Measurements from ENCODE around the gene SP1. TPM values are rescaled to one million over a fixed set of nuclear protein-coding genes. Genes with fewer than 3 reads are reported as not detected.

The SP1 gene
- total and polyA plus RNA-seq, 2 of the 4 experiments (the other 2 are of a cell fraction): 19.7 to 53.6 TPM

DNA sequence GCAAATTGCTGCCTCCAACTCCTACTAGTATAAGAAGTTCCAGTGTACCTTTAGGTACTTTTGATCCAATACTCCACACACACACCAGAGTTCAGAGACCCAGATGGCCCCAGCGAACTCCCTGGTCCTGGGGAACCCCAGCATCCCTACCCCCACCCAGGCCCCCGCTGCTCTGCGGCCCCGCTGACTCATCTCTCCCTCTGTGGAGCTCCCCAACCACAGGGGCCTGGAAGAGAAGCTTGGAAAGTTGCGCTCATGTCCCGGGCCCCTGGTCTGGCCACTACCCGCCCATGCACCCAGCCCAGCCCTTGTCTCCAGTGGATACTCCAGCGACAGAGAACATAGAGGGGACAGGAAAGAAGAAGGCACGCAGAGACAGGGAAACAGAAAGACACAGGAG lies 39.6 kb upstream of the SP1 start:
- H3K23ac ChIP-seq (ENCODE audit: low read depth, low read length): no peak overlapping the region
- no peak overlapping the region for H2BK20ac ChIP-seq (ENCODE audit: low read depth, low read length)
- H3K9me3 ChIP-seq (ENCODE audit: control insufficient read depth, insufficient read depth, low read length): no peaks in the 10 kb centered on the region
- CTCF ChIA-PET: no interaction called here
- no peak overlapping the region for H2BK15ac ChIP-seq (ENCODE audit: low read depth, low read length)
- no peaks in the 10 kb centered on the region for H3K36me3 ChIP-seq (ENCODE audit: control insufficient read depth, insufficient read depth, low read length)
- H3K18ac ChIP-seq (ENCODE audit: low read depth, low read length): no peak overlapping the region
- DNase-seq (no peak), ATAC-seq (ENCODE audit: low read depth) (no peak)
- no peak overlapping the region for H3K27ac ChIP-seq (ENCODE audit: insufficient read depth, low read length)
- no peak overlapping the region for H3K4me2 ChIP-seq (ENCODE audit: low read depth, low read length)
- H3K9ac ChIP-seq (ENCODE audit: low read depth, low read length): no peak overlapping the region
- H3K27me3 ChIP-seq (ENCODE audit: control insufficient read depth, insufficient read depth, low read length): peaks cover 53% of the 10 kb centered on the region
- H3K4me1 ChIP-seq (ENCODE audit: control insufficient read depth, insufficient read depth, low read length): peaks cover 3% of the 10 kb centered on the region; the same call in 1 of the 2 replicates
- H4K8ac ChIP-seq (ENCODE audit: low read depth in 2 of 2, low read length in 2 of 2): no peak overlapping the region
- no peak overlapping the region for H3K56ac ChIP-seq (ENCODE audit: extremely low read depth, insufficient read depth, low read length)
- BruUV-seq (replicated peaks): no TSS peak
- dilution Hi-C loops (cut with HindIII; ENCODE audit: low sequenced_read_pairs, unreplicated experiment): no loop called here
- no peak overlapping the region for H4K5ac ChIP-seq (ENCODE audit: low read depth, low read length)
- no peak overlapping the region for H2AFZ ChIP-seq (replicated peaks; ENCODE audit: low read length, poor library complexity)
- POLR2A ChIA-PET (ENCODE audit: unreplicated experiment): no interaction called here
- H3K4ac ChIP-seq (ENCODE audit: low read depth, low read length): no peak overlapping the region
- H2BK5ac ChIP-seq (ENCODE audit: low read depth, low read length, poor library complexity, severe bottlenecking): no peak overlapping the region
- TF ChIP-seq CTCF (conservative IDR thresholded peaks at IDR 0.05; ENCODE audit: low read depth, low read length): no peak
- TF ChIP-seq NFE2L2 (IDR thresholded peaks at IDR 0.05; ENCODE audit: low read depth, low read length): no peak
- no peak for TF ChIP-seq MAFK (IDR thresholded peaks at IDR 0.05; ENCODE audit: low read depth, low read length)
- no peak for TF ChIP-seq CEBPB (IDR thresholded peaks at IDR 0.05; ENCODE audit: low read depth, low read length)
- no peak for TF ChIP-seq RFX5 (IDR thresholded peaks at IDR 0.05; ENCODE audit: low read depth, low read length)
- TF ChIP-seq RCOR1 (IDR thresholded peaks at IDR 0.05; ENCODE audit: insufficient replicate concordance, low read length): no peak
- no peak for TF ChIP-seq SMC3 (IDR thresholded peaks at IDR 0.05; ENCODE audit: low read depth, low read length)
- TF ChIP-seq ELK1 (IDR thresholded peaks at IDR 0.05; ENCODE audit: borderline replicate concordance, low read depth, low read length): no peak
- no peak for TF ChIP-seq CHD1 (IDR thresholded peaks at IDR 0.05; ENCODE audit: low read depth, low read length)
- TF ChIP-seq, protein P1, sequence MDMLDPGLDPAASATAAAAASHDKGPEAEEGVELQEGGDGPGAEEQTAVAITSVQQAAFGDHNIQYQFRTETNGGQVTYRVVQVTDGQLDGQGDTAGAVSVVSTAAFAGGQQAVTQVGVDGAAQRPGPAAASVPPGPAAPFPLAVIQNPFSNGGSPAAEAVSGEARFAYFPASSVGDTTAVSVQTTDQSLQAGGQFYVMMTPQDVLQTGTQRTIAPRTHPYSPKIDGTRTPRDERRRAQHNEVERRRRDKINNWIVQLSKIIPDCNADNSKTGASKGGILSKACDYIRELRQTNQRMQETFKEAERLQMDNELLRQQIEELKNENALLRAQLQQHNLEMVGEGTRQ (IDR thresholded peaks at IDR 0.05; ENCODE audit: low read depth, low read length): no peak
- TF ChIP-seq POLR2A (IDR thresholded peaks at IDR 0.05; ENCODE audit: low read depth, low read length): no peak
- in situ Hi-C loops (cut with MboI; ENCODE audit: low sequenced_read_pairs): no loop called here
- H4K91ac ChIP-seq (ENCODE audit: insufficient read depth, low read depth, low read length): no peak overlapping the region
- H3K79me1 ChIP-seq (ENCODE audit: low read depth in 1 of 2, low read length in 2 of 2): no peaks in the 10 kb centered on the region
- H2BK120ac ChIP-seq (ENCODE audit: low read depth, low read length): no peak overlapping the region
- no CpG with 5 or more reads among the region's 9 CpGs for WGBS, 2 experiments (ENCODE audit: extremely low coverage in 2 of 2, insufficient read length in 1 of 2)
- no peaks in the 10 kb centered on the region for H4K20me1 ChIP-seq (ENCODE audit: insufficient read depth, low read length)
- intact Hi-C loops (cut with micrococcal nuclease): no loop called here
- H3K9me1 ChIP-seq (ENCODE audit: insufficient read depth, low read length): 0 out of 2 replicates have a peak, but pooled peaks cover 3% of the 10 kb centered on the region
- H3K14ac ChIP-seq (replicated peaks; ENCODE audit: low read depth, low read length): no peak overlapping the region
- H2AK5ac ChIP-seq (ENCODE audit: low read depth, low read length): no peak overlapping the region
- H3K4me3 ChIP-seq (ENCODE audit: insufficient read depth, low read depth, low read length): no peak overlapping the region
- H2AK9ac ChIP-seq (replicated peaks; ENCODE audit: low read depth, low read length, poor library complexity): no peak overlapping the region

Measured in IMR-90 (cell line).